ENCODE measurements around the gene EXOC3. TPM values are rescaled to one million over a fixed set of nuclear protein-coding genes. Genes with fewer than 3 reads are reported as not detected.
A peak's percentile ranks its signal among the peaks of the same experiment; 100 is the strongest.

The EXOC3 gene
- total RNA-seq, 1 experiment from 2014 or later: 155 TPM

DNA sequence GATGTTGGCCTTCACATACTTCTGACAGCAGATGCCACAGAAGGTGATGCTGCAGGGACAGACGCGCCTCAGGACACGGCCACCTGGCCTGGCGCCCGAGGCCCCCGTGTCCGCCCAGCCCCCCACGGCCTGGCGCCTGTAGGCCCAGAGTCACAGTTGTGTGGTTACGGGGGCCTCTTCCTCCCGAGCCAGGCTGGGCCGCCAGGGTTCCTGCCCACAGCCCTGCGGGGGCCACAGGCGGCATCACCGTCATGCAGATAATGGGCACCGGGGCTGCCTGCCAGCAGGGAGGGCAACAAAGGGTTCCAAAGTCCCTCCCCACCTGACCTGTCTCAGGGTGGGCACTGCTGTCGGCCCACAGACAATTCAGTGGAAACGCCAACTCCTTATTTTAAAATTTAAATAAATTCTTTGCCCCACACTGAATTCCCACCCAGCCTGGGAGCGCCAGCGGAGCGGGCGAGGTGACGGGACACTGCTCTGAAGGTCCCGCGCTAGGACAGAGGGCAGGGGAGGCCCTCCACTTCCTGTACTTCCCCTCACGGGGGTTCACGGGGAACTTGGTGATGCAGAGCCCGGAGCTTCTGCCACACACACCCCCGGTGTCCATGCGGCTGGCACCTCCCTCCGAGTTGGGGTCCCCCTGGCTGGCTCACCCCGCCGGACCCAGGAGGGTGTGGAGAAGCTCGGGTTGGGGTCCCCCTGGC, 40.6 kb downstream of the EXOC3 start:
- H2AFZ ChIP-seq: no peak overlapping the region
- intact Hi-C loops (cut with micrococcal nuclease; ENCODE audit: unreplicated experiment): no loop called here
- H3K79me2 ChIP-seq (ENCODE audit: low read depth): no peaks in the 10 kb centered on the region
- H3K9me3 ChIP-seq (ENCODE audit: insufficient read depth, low read depth): no peaks in the 10 kb centered on the region
- peaks cover 17% of the 10 kb centered on the region for H3K4me1 ChIP-seq (replicated peaks; ENCODE audit: insufficient read depth)
- H3K27me3 ChIP-seq (ENCODE audit: insufficient read depth, low read depth): no peaks in the 10 kb centered on the region; the same call in 1 of the 2 replicates
- ChIA-PET POLR2A (ENCODE audit: unreplicated experiment) (no interaction called here), CTCF (no interaction called here)
- no peak overlapping the region for H3K4me2 ChIP-seq
- TF ChIP-seq, protein P1, sequence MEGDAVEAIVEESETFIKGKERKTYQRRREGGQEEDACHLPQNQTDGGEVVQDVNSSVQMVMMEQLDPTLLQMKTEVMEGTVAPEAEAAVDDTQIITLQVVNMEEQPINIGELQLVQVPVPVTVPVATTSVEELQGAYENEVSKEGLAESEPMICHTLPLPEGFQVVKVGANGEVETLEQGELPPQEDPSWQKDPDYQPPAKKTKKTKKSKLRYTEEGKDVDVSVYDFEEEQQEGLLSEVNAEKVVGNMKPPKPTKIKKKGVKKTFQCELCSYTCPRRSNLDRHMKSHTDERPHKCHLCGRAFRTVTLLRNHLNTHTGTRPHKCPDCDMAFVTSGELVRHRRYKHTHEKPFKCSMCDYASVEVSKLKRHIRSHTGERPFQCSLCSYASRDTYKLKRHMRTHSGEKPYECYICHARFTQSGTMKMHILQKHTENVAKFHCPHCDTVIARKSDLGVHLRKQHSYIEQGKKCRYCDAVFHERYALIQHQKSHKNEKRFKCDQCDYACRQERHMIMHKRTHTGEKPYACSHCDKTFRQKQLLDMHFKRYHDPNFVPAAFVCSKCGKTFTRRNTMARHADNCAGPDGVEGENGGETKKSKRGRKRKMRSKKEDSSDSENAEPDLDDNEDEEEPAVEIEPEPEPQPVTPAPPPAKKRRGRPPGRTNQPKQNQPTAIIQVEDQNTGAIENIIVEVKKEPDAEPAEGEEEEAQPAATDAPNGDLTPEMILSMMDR (conservative IDR thresholded peaks at IDR 0.05): no peak
- TF ChIP-seq EZH2 (IDR thresholded peaks at IDR 0.05; ENCODE audit: low read depth): no peak
- H3K27ac ChIP-seq: no peak overlapping the region
- H4K20me1 ChIP-seq (ENCODE audit: insufficient read depth): no peaks in the 10 kb centered on the region; the same call in 1 of the 2 replicates
- H3K4me3 ChIP-seq: no peak overlapping the region
- DNase-seq: no peak
- H3F3A ChIP-seq (ENCODE audit: insufficient read depth, low read depth): peaks cover 8% of the 10 kb centered on the region; the same call in 1 of the 2 replicates
- H3K9me2 ChIP-seq (ENCODE audit: insufficient read depth): no peaks in the 10 kb centered on the region
- no TSS peak for BruUV-seq (replicated peaks)
- no peaks in the 10 kb centered on the region for H3K36me3 ChIP-seq (ENCODE audit: low read depth)

DNA sequence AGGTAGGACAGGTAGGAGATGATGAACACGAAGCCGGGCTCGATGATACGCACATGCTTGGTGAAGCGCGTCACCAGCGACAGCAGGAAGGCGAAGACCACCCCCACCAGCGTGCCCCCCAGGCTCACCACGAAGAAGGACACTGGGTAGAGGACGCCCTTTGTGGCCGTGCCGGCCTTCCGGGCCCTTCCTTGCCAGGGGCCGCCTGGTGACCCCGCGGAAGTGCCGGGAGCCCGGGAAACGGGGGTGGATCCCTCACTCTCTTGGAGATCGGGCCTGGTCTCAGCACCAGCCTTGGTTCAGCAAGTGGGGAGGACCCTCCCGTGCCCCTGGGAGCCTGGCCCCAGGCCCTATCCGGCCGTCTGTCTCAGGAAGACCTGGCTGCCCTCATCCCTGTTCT, 41.6 kb downstream of the EXOC3 start:
- intact Hi-C loops (cut with micrococcal nuclease; ENCODE audit: unreplicated experiment): no loop called here
- Histone ChIP-seq H2AFZ (no peak overlapping the region), H3K9me3 (ENCODE audit: insufficient read depth, low read depth) (no peaks in the 10 kb centered on the region), H3K4me2 (no peak overlapping the region), H3F3A (ENCODE audit: insufficient read depth, low read depth) (peaks cover 8% of the 10 kb centered on the region; the same call in 1 of the 2 replicates), H3K4me1 (replicated peaks; ENCODE audit: insufficient read depth) (peaks cover 17% of the 10 kb centered on the region), H3K36me3 (ENCODE audit: low read depth) (no peaks in the 10 kb centered on the region), H3K4me3 (no peak overlapping the region), H3K79me2 (ENCODE audit: low read depth) (no peaks in the 10 kb centered on the region), H3K27ac (no peak overlapping the region), H4K20me1 (ENCODE audit: insufficient read depth) (no peaks in the 10 kb centered on the region; the same call in 1 of the 2 replicates), H3K9me2 (ENCODE audit: insufficient read depth) (no peaks in the 10 kb centered on the region), H3K27me3 (ENCODE audit: insufficient read depth, low read depth) (no peaks in the 10 kb centered on the region; the same call in none of the 2 replicates)
- no peak for DNase-seq
- ChIA-PET CTCF (no interaction called here), POLR2A (ENCODE audit: unreplicated experiment) (no interaction called here)
- no TSS peak for BruUV-seq (replicated peaks)
- TF ChIP-seq, protein P1 (conservative IDR thresholded peaks at IDR 0.05): no peak
- TF ChIP-seq EZH2 (IDR thresholded peaks at IDR 0.05; ENCODE audit: low read depth): no peak

DNA sequence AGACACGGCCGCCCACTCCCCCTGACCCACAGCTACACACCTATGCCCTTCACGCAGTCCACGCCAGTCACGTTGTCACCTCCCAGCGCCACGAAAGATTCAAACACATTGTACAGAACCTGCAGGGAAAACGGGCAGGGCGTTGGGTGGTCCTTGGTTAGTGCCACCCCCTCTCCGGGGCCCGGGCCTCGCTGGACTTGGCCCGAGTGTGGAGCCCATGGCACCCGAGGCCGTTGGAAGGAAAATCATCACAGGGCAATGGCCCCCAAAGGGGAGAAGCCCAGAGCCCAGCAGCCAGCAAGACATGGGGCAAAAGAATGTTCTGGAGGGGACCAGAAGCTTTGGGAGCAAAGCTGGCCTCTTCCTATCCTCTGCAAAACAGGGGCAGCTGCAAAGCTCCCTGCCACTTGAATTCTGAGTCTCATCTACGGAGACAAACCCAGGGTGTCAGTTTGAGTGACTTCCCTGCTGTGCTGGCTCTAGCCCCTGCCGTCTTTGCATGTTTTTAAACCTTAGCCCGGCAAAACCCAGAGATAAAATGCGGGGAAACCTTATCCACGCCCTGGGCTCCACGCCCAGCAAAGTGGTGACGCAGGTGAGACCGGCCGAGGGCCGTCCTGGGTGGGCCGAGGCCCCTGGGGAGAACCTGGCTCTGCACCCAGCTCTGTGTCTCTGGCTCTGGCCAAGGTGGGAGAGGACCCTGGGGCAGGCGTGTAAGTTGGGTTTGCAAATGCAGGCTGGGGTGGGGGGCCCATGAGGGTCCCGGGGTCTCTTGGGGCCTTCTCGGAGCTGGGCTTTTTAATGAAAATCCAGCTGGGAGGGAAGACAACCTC, 42.4 kb downstream of the EXOC3 start:
- no TSS peak for BruUV-seq (replicated peaks)
- CTCF ChIA-PET: no interaction called here
- no peak for DNase-seq
- TF ChIP-seq, protein P1 (conservative IDR thresholded peaks at IDR 0.05): no peak
- no peak for TF ChIP-seq EZH2 (IDR thresholded peaks at IDR 0.05; ENCODE audit: low read depth)
- intact Hi-C loops (cut with micrococcal nuclease; ENCODE audit: unreplicated experiment): no loop called here
- H3K4me3 ChIP-seq: no peak overlapping the region
- no peaks in the 10 kb centered on the region for H3K36me3 ChIP-seq (ENCODE audit: low read depth)
- peaks cover 8% of the 10 kb centered on the region; the same call in 1 of the 2 replicates for H3F3A ChIP-seq (ENCODE audit: insufficient read depth, low read depth)
- no peaks in the 10 kb centered on the region for H3K9me3 ChIP-seq (ENCODE audit: insufficient read depth, low read depth)
- H4K20me1 ChIP-seq (ENCODE audit: insufficient read depth): no peaks in the 10 kb centered on the region; the same call in 1 of the 2 replicates
- peaks cover 4% of the 10 kb centered on the region for H3K27me3 ChIP-seq (ENCODE audit: insufficient read depth, low read depth)
- H3K4me2 ChIP-seq: peak overlapping the region; percentile 30
- no peak overlapping the region for H3K27ac ChIP-seq
- POLR2A ChIA-PET (ENCODE audit: unreplicated experiment): no interaction called here
- no peak overlapping the region for H2AFZ ChIP-seq
- H3K4me1 ChIP-seq (replicated peaks; ENCODE audit: insufficient read depth): peaks cover 14% of the 10 kb centered on the region
- no peaks in the 10 kb centered on the region for H3K79me2 ChIP-seq (ENCODE audit: low read depth)
- H3K9me2 ChIP-seq (ENCODE audit: insufficient read depth): no peaks in the 10 kb centered on the region

Measured in PC-9 (cell line).